GM18499 (cell line): ENCODE measurements around the gene ACSS2.
"Not testable (repeated sequence)": the region's sequence is repeated elsewhere in the genome, so short reads cannot be mapped to it uniquely, and the experiment has no call there.

Experiments
- ATAC-seq: cut with Tn5 transposase; IDR thresholded peaks from one replicate; pipeline ENCODE4 v1.9.1; 2021; ENCODE audit warnings: moderate number of reproducible peaks; ENCODE audit not compliant: insufficient read depth, unreplicated experiment

Gene ACSS2

DNA sequence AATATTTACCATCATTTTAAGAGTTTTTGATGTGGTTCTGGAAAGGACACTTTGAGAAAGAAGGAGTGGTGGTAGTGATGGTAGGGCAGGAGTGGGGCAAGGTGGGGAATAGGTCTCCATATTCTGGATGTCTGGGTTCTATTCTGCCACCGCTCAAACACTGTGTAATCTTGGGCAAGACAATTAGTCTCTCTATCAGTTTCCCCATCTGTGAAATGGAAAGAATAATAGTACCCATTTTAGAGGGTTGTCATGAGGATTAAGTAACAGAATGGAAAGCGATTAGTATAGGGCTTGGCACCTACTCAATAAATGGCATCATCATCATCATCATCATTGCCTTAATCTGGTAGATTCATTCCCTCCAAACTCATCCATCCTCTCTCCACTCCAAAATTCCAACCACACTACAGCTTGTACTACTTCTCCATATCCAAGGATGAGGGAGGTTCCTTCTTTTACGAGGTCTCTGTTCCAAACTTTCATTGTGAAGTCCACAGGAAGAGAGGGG is 2.8 kb upstream of the ACSS2 start:
- ATAC-seq: no peak

DNA sequence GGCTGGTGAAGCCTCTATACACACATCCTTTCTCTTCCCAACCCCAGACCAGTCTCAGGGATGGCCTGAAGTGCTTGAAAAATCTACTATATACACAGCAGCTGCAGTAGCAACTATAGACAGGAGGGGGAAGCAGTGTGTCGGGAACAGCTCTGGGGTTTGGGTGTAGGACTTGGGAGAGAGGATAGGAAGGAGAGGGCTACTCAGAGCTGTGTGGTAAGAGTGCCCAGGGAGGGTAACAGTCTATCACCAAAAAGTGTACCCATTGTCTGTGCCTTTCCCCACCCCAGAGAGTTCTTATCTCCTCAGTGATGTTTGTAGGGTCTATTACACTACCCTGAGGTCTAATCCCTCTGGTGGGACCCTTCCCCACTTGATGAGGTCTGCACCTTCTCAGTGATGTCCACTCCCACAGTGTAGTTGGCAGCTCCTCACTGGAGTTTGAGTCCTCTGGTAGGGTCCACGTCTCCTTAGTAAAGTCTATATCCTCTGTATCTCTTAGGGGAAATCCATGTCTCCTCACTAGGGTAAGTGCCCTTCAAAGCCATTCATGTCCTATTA is 2.2 kb upstream of the ACSS2 start:
- ATAC-seq: no peak

DNA sequence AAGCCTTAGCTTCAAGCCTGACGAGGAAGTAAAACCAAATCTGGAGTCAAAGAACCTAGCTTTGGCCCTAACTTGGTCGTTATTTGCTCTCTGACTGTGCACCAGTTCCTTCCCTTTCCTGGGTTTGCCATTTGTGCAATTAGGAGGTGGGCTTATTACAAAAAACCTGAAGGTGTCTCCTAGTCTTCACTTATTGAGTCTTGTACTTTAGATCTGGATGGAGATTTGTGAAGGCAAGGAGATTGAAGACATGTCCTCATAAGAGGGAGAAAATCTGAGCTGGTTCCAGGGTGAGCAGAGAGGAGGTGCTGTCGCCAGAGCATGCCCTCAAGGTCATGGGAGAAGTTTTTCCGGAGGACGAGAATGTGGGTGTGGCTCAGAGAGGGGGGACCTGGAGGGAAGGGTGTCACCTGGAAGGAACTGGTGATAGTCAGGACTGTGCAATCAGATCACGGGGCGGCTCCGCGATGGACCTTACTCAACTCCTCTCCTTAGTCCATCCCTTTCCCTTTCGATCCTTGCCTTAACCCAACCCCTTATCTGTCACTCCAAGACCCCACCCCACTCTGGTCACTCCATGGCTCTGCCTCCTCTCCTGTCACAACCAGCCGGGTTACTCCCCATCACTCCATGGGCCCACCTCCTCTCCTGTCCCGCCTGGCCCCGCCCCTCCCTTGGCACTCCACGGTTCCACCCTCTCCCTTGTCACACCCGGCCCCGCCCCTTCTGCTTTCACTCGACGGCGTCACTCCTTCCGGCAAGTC is 588 bp upstream of the ACSS2 start:
- ATAC-seq: no peak

DNA sequence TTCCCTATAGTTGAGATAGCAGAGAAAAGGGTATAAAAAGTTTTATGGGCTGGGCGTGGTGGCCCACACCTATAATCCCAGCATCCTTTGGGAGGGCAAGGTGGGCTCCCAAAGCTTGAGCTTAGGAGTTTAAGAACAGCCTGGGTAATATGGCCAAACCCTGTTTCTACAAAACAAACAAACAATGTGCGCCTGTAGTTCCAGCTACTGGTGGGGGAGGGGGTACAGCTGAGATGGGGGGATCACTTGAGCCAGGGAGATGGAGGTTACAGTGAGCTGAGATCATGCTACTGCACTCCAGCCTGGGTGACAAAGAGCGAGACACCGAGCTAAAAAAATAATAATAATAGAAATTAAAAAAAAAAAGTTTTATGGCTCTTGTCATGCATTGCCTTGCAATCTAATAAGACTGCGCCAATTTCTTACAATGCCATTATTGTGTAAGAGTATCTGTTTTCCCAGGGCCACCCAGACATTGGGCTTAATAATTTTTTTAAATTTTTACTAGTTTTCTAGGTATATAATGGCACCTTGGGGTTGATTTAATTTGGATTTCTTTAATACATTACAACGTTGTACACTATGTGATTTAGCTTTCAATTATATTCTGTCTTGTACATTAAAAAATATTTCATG is 3.9 kb downstream of the ACSS2 start:
- ATAC-seq: no peak

DNA sequence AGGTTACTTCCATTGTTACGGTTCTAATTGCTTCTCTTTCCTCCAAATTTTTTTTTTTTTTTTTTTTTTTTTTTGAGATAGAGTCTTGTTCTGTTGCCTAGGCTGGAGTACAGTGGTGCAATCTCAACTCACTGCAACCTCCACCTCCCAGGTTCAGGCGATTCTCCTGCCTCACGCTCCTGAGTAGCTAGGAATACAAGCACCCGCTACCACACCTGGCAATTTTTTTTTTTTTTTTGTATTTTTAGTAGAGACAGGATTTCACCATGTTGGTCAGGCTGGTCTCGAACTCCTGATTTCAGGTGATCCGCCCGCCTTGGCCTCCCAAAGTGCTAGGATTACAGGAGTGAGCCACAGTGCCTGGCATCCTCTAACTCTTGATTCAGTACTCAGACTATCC is 4.6 kb downstream of the ACSS2 start:
- not testable (repeated sequence) for ATAC-seq

DNA sequence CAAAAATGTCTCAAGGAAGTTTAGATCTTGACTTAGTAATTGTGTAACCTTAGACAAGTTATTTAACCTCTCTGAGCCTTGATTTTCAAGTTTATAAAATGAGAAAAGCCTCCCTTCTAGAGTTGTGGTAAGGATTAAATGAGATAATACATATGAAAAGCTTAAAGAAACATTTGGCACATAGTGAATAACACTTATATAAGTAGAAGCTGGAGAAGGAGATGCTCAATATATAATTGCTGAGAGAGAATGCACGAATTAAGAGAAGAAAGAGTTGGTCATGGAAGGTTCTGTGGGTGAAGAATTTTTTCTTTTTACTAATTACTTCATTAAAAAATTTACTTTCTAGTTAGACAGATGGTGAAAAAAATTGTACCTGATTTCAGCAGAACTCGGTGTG is 5.3 kb downstream of the ACSS2 start:
- no peak for ATAC-seq

DNA sequence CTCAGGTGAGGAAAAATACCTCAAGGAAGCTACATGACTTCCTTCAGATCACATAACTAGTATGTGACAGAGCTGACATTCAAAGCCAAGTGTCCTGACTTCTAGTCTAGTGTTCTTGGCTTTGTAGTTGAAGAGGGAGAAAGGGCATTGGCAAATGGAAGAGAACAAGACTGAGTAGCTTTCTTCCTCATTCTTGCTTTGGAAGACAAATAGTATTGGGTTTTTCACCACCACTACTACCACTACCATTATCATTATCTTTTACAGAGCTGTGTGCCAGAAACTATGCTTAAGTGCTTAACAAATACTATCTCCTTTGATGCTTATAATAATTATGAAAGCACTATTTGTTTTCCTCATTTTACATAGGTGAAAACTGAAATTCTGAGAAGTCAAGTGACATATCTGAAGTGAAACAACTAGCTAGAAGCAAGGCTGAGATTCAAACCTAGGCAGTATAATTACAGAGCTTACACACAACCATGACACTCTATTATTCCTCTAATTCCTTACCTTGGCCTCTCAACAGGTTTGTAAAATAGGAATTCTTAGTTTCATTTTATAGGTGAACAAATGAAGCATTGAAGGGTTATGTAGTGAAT is 6.8 kb downstream of the ACSS2 start:
- no peak for ATAC-seq

DNA sequence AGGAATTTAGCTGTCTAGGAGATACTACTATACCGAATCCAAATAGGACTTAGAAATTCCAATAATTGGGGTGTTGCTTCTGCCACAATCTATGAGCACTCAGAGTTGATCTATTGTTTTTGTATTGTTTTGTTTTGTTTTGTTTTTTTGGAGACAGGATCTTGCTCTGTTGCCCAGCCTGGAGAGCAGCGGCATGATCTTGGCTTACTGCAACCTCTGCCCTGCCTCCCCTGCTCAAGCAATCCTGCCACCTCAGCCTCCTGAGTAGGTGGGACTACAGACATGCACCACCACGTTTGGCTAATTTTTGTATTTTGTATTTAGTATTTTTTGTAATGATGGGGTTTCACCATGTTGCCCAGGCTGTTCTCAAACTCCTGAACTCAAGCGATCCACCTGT is 7.4 kb downstream of the ACSS2 start:
- ATAC-seq: no peak

DNA sequence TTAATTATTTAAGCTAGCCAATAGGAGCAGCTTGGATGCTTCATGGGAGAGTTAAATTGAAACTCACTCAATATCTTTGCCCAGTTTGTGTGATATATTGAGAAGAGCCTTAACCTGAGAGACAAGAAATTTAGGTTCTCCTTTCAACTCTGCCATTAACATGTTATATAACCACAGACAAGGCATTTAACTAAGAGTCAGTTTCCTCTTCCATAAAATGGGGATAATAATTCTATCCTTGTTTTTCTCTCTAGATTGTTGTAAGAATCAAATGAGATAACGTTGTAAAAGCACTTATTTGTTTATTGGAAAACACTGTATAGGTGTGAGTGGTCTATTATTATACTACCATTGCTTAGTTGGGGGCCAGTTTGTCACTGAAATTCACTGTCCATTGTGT is 7.8 kb downstream of the ACSS2 start:
- ATAC-seq: no peak

DNA sequence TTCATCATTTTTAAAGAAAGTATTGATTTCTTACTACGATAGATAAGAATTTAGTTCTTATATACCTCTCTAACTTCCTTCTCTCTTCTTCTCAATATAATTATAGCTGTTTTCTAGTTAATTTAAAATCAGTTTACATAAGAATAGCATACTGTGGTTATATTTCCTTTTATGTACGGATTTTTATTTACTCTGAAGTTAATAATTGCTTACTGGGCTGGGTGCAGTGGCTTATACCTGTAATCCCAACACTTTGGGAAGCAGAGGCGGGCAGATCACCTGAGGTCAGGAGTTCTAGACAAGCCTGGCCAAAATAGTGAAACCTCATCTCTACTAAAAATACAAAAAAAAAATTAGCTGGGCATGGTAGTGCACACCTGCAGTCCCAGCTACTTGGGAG is 9.7 kb downstream of the ACSS2 start:
- ATAC-seq: no peak

DNA sequence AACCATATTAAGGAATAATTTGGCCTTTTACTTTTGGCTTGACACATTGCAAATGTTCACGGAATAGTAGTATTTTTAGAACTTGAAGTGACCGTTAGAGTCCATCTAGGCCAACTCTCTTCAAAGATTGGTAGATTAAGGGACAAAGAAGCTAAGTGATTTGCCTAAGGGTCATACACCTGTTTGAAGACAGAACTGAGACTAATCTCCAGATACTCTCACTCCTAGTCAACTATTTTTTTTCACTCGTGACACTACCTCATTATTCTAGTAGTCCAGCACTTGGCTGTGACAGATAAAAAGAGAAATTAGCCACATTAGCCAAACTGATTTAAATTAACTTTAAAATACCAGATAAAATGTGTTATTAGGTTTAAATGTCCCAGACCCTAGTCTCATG is 10.6 kb downstream of the ACSS2 start:
- no peak for ATAC-seq

DNA sequence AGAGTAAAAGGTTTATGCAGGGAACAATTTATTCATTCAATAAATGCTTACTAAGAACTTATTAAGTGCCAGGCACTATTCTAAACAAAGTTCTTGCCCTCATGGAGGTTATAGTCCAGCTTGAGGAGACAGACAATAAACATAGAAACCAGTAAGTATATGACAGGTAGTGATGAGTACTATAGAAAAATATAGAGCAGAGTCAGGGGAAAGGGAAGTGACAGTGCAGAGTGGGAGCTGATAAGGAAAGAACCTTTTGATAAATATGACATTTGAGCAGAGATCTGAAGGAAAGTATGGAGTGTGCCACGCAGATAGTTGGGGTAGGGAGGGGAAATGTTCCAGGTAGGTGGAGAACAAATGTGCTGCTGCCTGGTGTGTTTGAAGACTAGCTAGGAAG is 12.1 kb downstream of the ACSS2 start:
- no peak for ATAC-seq

DNA sequence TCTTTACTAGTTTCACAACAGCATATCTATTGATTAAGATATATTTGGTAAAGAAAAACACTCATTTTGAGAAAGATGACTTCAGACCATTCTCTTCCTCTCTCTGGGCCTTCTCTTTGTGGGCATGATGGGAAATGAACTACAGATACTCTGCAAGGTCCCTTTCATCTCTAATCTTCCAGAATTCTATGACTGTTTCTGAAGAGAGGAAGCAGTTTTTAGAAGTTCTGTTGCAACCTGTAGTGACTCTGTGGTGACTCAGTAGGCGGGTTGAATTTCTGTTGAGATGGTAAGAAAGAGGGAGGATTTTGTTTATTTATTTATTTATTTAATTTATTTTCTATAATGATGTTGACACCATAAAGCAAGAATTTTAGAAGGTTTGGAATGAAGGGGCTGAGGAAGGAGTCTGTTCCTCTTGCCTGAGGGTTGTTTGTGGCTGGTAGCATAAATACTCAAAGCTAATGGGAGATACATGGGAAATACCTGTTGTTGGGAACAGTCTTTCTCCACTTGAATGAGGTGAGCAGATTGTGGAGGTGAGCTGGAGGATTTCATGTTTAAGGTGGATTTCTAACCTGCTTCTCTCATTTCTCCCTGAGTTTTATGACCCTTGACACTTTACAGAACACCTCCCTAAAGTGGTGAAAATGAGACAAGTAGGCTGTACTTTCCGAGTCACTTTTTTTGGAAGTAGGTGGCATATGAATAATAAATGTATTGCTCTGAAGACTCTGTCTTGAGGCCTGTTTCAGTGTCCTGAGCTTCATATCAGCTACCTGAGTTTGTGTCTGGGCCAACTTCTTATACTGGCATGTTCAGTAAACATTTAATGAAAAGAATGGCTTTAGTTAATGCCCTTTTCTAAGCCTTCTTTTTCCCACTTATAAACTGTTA is 15.0 kb downstream of the ACSS2 start:
- ATAC-seq: no peak

DNA sequence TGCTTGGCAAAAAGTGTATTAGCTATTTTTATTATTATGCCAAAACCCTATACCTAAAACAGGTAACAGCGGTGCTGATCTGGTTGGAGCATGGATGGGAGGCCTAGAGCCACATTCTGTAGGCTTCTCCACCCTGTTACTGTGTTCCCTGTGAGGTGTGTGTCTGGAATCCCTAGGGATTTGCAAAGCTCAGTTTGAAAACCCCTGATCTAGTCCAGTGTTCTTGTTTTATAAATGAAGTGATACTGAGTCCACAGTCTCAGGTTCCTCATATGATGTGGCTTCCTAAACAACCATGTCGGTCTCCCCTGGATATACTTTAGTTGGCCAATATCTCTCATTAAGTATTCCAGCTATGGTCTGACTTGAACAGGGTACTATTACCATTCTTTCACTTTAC is 16.3 kb downstream of the ACSS2 start:
- ATAC-seq: no peak

DNA sequence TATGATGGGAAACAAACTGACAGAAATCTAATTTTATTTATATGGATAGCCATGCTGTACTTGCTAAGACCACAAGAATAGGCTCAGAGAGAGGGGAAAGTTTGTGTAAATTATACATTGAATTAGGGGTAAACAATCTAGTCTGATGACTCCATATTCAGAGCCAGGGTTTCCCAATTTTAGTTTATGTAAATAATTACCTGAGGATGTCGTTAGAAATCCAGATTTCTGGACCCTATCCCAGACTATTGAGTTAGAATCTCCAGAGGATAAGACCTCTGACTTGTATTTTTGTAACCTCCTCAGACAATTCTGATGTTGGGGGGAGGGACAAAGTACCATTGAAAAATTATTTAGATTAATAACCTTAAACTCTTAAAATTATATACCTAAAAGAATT is 18.3 kb downstream of the ACSS2 start:
- ATAC-seq: no peak

DNA sequence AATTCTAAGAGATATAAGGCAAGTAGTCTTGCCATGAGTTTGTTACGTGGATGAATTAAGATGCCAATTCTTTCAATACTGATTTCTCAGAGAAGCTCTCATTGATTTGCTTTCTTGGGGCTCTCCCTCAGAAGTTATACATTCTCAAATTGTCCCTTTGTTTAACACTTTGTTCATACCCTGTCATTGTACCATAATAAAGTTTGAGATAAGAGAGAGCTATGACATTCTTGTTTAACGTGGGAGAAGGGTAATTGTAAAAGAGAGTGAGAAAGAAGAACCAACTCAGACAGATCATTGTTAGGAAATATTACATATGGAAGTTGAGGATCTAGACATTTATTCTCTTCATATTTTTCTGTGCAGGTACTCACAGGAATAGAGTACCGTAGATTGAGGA is 19.1 kb downstream of the ACSS2 start:
- no peak for ATAC-seq

DNA sequence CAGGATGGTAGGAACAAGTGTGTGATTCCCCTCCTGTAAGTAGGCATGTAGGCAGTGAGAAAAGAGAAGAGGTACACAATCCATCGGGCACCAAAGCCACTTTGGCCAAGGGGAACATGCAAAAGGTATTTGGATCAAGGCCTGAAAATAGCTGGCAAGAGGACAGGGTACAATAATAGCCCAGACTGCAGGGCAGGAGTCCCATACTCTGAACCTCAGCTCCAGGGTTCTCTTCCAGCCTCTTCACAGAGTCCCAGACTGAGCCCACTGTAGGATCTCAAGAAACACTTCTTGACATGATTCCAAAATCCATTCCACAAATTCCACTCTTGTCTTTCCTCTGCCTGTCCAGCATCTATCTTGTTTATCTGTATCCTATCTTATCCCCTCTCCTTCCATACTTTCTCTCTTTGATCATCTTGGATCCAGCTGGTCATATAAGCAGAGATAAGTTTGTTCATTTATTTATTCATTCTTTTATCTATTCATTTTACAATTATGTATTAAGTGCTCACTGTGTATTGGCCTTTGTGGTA is 19.7 kb downstream of the ACSS2 start:
- no peak for ATAC-seq

DNA sequence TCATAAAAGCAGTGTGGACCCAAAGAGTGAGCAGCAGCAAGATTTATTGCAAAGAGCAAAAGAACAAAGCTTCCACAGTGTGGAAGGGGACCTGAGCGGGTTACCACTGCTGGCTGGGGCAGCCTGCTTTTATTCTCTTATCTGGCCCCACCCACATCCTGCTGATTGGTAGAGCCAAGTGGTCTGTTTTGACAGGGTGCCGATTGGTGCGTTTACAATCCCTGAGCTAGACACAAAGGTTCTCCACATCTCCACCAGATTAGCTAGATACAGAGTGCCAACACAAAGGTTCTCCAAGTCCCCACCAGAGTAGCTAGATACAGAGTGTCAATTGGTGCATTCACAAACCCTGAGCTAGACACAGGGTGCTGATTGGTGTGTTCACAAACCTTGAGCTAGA is 21.7 kb downstream of the ACSS2 start:
- ATAC-seq: not testable (repeated sequence)

DNA sequence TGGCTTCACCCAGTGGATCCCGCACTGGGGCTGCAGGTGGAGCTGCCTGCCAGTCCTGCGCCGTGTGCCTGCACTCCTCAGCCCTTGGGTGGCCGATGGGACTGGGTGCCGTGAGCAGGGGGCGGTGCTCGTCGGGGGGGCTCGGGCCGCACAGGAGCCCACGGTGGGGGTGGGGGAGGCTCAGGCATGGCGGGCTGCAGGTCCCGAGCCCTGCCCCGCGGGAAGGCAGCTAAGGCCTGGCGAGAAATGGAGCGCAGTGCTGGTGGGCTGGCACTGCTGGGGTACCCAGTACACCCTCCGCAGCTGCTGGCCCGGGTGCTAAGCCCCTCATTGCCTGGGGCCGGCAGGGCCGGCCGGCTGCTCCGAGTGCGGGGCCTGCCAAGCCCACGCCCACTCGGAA is 22.3 kb downstream of the ACSS2 start:
- not testable (repeated sequence) for ATAC-seq

DNA sequence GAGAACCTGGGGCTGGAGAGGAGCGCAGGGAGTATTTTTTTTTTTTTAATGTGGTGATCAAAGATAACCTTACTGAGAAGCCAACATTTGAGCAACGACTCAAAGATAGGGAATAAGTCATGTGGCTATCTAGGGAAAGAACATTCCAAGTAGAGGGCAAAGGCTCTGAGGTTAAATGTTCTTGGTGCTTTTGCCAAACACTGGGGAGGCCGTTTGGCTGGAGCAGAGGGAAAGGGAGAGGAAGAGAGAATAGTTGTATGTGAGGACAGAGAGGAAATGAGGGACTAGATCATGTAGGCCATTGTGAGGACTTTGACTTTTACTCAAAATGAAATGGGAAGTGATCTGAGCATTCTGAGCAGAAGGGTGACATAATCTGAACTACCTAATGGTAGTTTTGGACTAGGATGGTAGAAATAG is 27.8 kb downstream of the ACSS2 start:
- ATAC-seq: no peak
